Measurements from ENCODE around the gene NFS1.

GRCh38 chr20:35742741-35743523 is 43.8 kb upstream of the NFS1 start:
- TF ChIP-seq, protein P1, sequence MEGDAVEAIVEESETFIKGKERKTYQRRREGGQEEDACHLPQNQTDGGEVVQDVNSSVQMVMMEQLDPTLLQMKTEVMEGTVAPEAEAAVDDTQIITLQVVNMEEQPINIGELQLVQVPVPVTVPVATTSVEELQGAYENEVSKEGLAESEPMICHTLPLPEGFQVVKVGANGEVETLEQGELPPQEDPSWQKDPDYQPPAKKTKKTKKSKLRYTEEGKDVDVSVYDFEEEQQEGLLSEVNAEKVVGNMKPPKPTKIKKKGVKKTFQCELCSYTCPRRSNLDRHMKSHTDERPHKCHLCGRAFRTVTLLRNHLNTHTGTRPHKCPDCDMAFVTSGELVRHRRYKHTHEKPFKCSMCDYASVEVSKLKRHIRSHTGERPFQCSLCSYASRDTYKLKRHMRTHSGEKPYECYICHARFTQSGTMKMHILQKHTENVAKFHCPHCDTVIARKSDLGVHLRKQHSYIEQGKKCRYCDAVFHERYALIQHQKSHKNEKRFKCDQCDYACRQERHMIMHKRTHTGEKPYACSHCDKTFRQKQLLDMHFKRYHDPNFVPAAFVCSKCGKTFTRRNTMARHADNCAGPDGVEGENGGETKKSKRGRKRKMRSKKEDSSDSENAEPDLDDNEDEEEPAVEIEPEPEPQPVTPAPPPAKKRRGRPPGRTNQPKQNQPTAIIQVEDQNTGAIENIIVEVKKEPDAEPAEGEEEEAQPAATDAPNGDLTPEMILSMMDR (IDR thresholded peaks at IDR 0.05), result peak in 1 of 6 experiments; percentile 3
- TF ChIP-seq POLR2A (IDR thresholded peaks at IDR 0.05), result peak in 1 of 2 donors; percentile 62
